Esophagus squamous epithelium (tissue), 4 donors: ENCODE measurements around the gene USP37.

Experiments
- POLR2A ChIP-seq, 4 donors: fragments of 450-650 bp; IDR thresholded peaks; one replicate each; pipeline ENCODE4 v1.6.1; 2017; ENCODE audit warnings: antibody characterized with exemption in 4 of 4, mild to moderate bottlenecking in 4 of 4, moderate library complexity in 3 of 4
- TF ChIP-seq, protein P1 (sequence below), 6 experiments: fragments of 450-650 bp in 4 of 6; fragments of 200-600 bp in 2 of 6; sonication (generic) in 2 of 6; IDR thresholded peaks; one replicate each; pipeline ENCODE4 v1.5.1; 2016 to 2019; ENCODE audit warnings: antibody characterized with exemption in 6 of 6, mild to moderate bottlenecking in 4 of 6, moderate library complexity in 4 of 6

DNA sequence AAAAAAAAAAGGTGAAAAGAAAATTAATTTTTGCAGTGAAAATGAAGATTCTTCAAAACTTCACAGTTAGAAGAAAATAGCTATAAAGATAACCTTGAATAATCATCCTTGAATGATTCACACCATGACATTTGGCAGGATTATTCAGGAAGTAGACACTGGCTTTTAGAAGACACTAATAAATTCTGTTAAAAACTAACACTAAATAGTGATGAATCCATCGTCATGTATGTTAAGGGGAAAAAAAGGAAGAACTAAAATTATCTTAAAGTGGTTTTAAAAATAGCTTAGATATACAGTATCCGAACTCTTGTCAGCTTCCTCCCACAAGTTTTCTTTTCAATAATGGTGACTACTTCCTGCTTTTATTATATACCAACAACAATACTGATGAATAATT lies 10.2 kb downstream of the USP37 start:
- no peak for TF ChIP-seq POLR2A (IDR thresholded peaks at IDR 0.05)
- TF ChIP-seq, protein P1, sequence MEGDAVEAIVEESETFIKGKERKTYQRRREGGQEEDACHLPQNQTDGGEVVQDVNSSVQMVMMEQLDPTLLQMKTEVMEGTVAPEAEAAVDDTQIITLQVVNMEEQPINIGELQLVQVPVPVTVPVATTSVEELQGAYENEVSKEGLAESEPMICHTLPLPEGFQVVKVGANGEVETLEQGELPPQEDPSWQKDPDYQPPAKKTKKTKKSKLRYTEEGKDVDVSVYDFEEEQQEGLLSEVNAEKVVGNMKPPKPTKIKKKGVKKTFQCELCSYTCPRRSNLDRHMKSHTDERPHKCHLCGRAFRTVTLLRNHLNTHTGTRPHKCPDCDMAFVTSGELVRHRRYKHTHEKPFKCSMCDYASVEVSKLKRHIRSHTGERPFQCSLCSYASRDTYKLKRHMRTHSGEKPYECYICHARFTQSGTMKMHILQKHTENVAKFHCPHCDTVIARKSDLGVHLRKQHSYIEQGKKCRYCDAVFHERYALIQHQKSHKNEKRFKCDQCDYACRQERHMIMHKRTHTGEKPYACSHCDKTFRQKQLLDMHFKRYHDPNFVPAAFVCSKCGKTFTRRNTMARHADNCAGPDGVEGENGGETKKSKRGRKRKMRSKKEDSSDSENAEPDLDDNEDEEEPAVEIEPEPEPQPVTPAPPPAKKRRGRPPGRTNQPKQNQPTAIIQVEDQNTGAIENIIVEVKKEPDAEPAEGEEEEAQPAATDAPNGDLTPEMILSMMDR (IDR thresholded peaks at IDR 0.05) = no peak
